Stimulated activated CD8-positive, alpha-beta memory T cell treated with anti-CD3 and anti-CD28 coated beads, Interleukin-7, amount 100 ng/mL, for 24 hours (primary cell): ENCODE results near the gene KRT1.
"Not testable (repeated sequence)": the region's sequence is repeated elsewhere in the genome, so short reads cannot be mapped to it uniquely, and the experiment has no call there.

Experiments used
- DNase-seq: peaks from one replicate; pipeline ENCODE4 v3.0.0-alpha.2; 2020; ENCODE audit warnings: low read depth

Gene KRT1

GRCh38 chr12:52680363-52680762 lies at the start of gene KRT1:
TSS of gene KRT1 (minus strand) at chr12:52680407. CDS start at chr12:52680348, 59 bp downstream.
- no peak for DNase-seq

GRCh38 chr12:52729147-52729546 lies 48.9 kb upstream of the KRT1 start:
- DNase-seq = no peak

GRCh38 chr12:52728374-52728773 lies 48.2 kb upstream of the KRT1 start:
- no peak for DNase-seq

DNA sequence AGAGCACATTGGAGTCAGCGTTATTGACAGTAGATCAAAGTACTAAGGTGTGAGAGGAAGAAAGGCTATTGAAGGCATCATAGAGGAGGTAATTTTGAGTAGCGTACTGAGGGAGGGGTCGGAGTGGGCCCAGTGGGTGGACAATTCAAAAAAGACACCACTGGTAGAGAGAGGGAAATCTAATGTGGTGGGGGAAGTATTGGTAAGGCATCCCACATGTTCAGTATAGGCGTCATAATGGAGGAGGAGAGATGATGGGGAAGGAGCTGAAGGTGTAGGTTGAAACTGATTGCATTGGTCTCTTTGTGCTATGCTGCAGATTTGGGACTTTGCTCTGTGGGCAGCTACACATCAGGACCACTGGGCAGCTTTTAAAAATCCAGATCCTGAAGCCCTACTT lies 46.8 kb upstream of the KRT1 start:
- DNase-seq = no peak

DNA sequence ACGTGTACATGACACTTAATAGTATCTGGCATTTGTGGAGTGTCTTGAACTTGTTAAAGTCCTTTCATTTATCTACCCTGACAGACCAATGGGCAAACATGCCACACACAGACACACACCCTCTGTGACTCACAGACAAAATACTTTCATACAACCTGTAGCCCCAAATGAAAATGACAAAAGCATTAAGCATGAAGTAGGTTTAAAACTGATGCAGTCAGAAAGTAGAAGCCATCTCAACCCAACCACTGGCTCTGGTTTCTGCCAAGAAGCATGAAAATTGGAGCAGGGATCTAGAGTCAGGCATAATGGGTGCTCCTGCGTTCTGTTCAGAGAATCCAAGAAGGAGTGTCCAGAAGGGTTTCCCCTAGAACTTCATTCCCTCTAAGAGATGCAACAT lies 46.2 kb upstream of the KRT1 start:
- no peak for DNase-seq

GRCh38 chr12:52724384-52724783 lies 44.2 kb upstream of the KRT1 start:
- DNase-seq = no peak

DNA sequence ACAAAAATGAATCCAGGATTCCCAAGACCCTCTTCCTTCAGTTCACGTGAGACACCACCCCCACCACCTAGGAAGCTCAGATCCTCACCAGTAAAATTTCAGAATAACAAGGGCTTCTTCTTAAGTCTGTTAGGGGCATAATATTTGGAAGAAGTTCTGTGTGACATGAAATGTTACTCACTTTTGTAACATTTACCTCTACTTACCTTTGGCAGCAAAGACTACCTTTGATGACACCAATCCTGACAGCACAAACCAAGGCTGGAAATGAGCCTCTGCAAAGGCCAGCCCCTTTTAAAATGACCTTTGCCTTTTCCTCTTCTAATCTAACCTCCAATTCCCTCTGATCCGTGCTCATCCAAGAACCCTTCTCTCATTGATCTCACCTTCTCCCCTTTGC lies 42.5 kb upstream of the KRT1 start:
- DNase-seq = no peak

- no peak for DNase-seq
Measured at GRCh38 chr12:52721838-52722470, 41.7 kb upstream of the KRT1 start.

- no peak for DNase-seq
Measured at GRCh38 chr12:52720365-52720886, 40.2 kb upstream of the KRT1 start.

DNA sequence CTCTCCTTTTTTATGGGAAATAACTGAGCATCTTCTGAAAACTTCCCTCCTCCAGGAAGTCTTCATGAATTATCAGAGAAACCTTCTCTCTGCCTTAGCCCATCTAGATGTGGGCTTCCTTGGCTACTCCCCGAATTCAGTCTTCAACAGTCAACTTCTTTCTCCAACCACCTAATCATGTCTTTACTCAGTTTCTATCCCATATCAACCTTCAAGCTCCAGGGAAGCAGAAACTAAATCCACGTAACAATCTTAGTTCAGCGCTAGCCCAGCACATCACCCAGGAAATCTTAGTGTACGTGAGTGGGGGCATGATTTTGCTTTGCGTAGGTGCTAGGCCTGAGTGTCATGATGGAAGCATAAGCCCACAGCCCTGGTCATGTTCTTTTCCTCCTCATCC lies 35.9 kb upstream of the KRT1 start:
- no peak for DNase-seq

- DNase-seq = no peak
Measured at GRCh38 chr12:52715416-52715815, 35.2 kb upstream of the KRT1 start.

DNA sequence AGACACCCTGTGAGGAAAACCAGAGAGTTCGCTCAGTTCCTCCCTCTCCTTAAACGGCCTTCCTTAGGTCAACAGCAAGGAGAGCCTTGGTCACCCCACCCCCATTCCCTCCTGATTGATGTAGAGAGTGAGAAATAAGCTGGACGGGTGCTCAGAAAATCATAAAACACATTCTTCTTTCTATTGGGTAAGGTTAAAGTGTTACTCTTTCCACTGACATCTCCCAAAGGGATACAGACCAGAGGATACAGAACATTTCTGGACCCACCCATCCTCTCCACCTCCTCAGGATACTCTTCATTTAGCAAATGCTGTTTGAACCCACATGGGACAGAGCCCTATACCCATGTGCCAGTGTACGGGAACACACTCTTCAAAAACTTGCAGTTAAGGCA lies 34.7 kb upstream of the KRT1 start:
- no peak for DNase-seq

- peak; percentile 8 for DNase-seq
Measured at GRCh38 chr12:52713960-52714886, 34.0 kb upstream of the KRT1 start.

GRCh38 chr12:52712122-52712521 lies 31.9 kb upstream of the KRT1 start:
- not testable (repeated sequence) for DNase-seq

- DNase-seq = no peak
Measured at GRCh38 chr12:52710730-52711129, 30.5 kb upstream of the KRT1 start.

DNA sequence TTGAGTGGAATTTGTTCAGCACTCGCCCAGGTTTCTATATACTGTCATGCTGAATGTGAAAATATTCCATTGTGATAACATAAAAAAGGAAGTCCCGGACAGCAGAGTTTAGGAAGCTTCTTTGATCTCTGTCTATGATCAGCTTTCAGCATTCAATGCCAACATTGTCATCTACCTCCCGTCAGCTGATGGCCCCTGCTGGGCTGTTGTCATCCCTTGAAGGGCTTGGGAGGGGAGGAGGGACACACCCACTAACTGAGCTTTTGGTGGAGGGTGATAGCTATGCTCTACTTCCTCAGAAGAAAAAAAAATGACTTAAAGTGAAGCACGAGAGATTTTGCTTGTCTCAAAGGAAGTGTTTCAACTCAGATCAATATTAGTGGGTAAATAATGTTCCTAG lies 27.8 kb upstream of the KRT1 start:
- no peak for DNase-seq

- no peak for DNase-seq
Measured at GRCh38 chr12:52704464-52704863, 24.3 kb upstream of the KRT1 start.

- no peak for DNase-seq
Measured at GRCh38 chr12:52703878-52704277, 23.7 kb upstream of the KRT1 start.

DNA sequence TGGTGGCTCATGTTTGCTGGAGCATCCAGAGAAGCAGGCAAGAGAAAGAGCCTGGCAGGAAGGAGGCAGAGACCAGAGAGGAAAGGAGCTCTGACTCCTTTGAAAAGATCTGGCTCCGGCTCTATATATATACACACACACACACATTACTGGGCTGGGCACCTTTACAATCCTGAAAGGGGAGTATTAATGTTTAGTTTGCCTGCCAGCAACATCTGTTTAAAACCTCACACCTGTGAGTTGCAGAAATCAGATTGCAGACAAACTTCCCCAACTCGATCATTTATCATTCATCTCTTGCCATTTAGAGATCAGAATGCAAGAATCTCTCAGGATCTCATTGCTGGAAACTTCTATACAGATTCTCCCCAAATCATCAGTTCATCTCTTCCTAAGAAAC lies 23.2 kb upstream of the KRT1 start, which contains the start of gene KRT77:
KRT77 (minus strand) TSS at position 101 of the 400 bp plus-strand sequence; CDS start at position 11, 90 bp downstream.
- no peak for DNase-seq

DNA sequence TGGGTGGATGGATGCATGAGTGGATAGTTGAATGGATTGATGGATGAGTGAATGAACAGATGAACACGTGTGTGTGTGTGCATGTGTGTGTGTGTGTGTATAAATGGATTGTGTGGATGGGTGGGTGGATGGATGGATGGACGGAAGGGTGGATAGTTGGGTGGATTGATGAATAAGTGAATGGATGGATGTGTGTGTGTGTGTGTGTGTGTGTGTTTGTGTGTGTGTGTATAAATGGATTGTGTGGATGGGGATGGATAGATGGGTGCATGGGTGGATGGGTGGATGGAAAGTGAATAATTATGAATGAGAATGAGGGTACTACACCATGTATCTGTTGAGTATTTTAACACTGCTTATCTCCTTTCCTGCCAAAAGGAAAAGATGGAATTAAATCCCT lies 22.1 kb upstream of the KRT1 start:
- DNase-seq = no peak

DNA sequence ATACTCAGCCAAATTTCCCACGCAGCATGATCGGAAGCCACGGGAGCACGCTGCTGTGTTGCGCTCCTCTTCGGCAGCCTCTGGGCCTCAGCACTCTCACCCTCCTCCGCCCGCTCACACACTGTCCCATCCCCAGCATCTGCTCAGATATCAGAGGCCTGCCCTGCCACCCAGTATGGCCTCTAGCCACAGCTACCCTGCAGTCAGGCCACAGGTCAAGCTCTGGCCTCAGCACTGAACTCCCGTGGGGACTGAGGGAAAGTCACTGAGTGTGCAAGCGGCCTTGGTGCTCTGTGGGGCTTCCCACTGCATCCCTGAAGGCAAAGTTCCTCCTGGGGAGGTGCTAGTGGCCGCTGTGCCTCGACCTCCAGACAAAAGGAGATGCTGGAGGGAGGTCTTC lies 21.1 kb upstream of the KRT1 start:
- DNase-seq = no peak

- DNase-seq = no peak
Measured at GRCh38 chr12:52699960-52700359, 19.8 kb upstream of the KRT1 start.

DNA sequence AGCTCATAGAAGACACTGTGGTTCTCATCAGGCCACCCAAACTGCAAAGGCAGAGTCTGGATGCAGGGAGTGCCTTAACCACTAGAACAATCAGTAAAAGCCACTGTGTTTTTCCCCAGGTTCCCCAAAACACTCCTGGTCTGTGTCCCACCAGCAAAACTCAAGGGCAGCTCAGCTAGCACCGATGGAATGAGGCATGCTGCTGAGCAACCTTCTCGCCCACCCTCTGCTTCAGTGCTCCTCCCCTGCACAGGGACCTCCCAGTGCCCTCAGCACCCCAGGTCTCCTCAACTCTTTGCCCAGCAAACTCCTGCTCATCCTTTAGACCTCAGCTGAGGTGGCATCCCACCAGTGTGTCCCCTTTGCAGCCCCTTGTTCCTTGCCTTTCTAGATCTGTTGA lies 19.2 kb upstream of the KRT1 start:
- DNase-seq = no peak
